Endothelial cell of umbilical vein (primary cell): Measurements from ENCODE around the gene C1orf198. TPM values are rescaled to one million over a fixed set of nuclear protein-coding genes. Genes with fewer than 3 reads are reported as not detected.

Experiments
- BruUV-seq: library from RNA; stranded (reverse); fragments of 400-500 nt; replicated peaks from 2 replicates; lab custom pipeline; 2021; lab: Mats Ljungman, UMichigan
- CTCF ChIA-PET: fragments of 300-600, 350-600 bp; sonication (Branson Sonifier 250); formaldehyde crosslinking; loops from one replicate; lab custom pipeline; 2021; ENCODE audit warnings: antibody characterized with exemption, inconsistent platforms; lab: Charles Lee
- POLR2A ChIA-PET: fragments of 300-600, 350-600 bp; sonication (Branson Sonifier 250); formaldehyde crosslinking; loops from one replicate; lab custom pipeline; 2021; ENCODE audit warnings: antibody characterized with exemption, inconsistent platforms; lab: Charles Lee
- DNase-seq: peaks from one replicate; pipeline ENCODE4 v3.0.0-alpha.2; 2011; ENCODE audit warnings: low read depth, low spot score
- FAIRE-seq: peaks from 2 replicates; lab custom pipeline; 2011; peaks lifted over from hg19 to GRCh38; lab: Jason Lieb, UNC
- H2AFZ ChIP-seq: 2 replicates; pipeline ENCODE4 v1.6.0; 2012; ENCODE audit warnings: low read depth, low read length, control low read depth, inconsistent platforms
- H3K27ac ChIP-seq: 2 replicates; pipeline ENCODE4 v1.5.1; 2011; ENCODE audit warnings: low read depth, mild to moderate bottlenecking, control low read depth, low read length, moderate library complexity; ENCODE audit not compliant: insufficient read depth
- H3K27me3 ChIP-seq, 2 experiments: 2 replicates each; pipeline versions ENCODE4 v1.6.0 to v1.6.1; 2011; ENCODE audit warnings: low read length in 2 of 2, mixed read lengths in 1 of 2; ENCODE audit not compliant: control insufficient read depth in 2 of 2, insufficient read depth in 2 of 2
- H3K36me3 ChIP-seq, 2 experiments: 2 replicates in 1 of 2; 3 replicates in 1 of 2; pipeline ENCODE4 v1.5.1; 2011; ENCODE audit warnings: low read length in 2 of 2, mild to moderate bottlenecking in 1 of 2, moderate library complexity in 1 of 2; ENCODE audit not compliant: control insufficient read depth in 2 of 2, insufficient read depth in 2 of 2; ENCODE audit errors: extremely low read depth in 1 of 2
- H3K4me1 ChIP-seq: 3 replicates; pipeline ENCODE4 v1.5.1; 2011; ENCODE audit warnings: mild to moderate bottlenecking, low read length; ENCODE audit not compliant: control insufficient read depth, insufficient read depth; ENCODE audit errors: extremely low read depth
- H3K4me2 ChIP-seq: 2 replicates; pipeline ENCODE4 v1.6.1; 2011; ENCODE audit warnings: low read length, control low read depth, mixed read lengths; ENCODE audit not compliant: insufficient read depth
- H3K4me3 ChIP-seq, 3 experiments: fragments of 200-600 bp in 1 of 3; sonication (generic), shearing (Covaris generic) in 1 of 3; replicated peaks in 1 of 3; 2 replicates each; pipeline ENCODE4 v1.5.1; 2011 to 2016; ENCODE audit warnings: control low read depth in 3 of 3, low read length in 3 of 3, mild to moderate bottlenecking in 2 of 3, inconsistent platforms in 1 of 3, low read depth in 1 of 3, moderate library complexity in 1 of 3; ENCODE audit not compliant: insufficient read depth in 1 of 3
- H3K79me2 ChIP-seq: 2 replicates; pipeline ENCODE4 v1.6.0; 2012; ENCODE audit warnings: low read length, inconsistent platforms; ENCODE audit not compliant: control insufficient read depth, insufficient read depth
- H3K9ac ChIP-seq: replicated peaks from 2 replicates; pipeline ENCODE3; 2011; ENCODE audit warnings: low read length, control low read depth; ENCODE audit not compliant: insufficient read depth; ENCODE audit errors: extremely low read depth
- H3K9me1 ChIP-seq: replicated peaks from 3 replicates; pipeline ENCODE4 v1.6.0; 2011; ENCODE audit warnings: mild to moderate bottlenecking, low read length; ENCODE audit not compliant: control insufficient read depth, insufficient read depth; ENCODE audit errors: extremely low read depth
- H3K9me3 ChIP-seq: replicated peaks from 2 replicates; pipeline ENCODE4 v1.5.1; 2012; ENCODE audit warnings: low read length, inconsistent platforms; ENCODE audit not compliant: control insufficient read depth, insufficient read depth
- H4K20me1 ChIP-seq: replicated peaks from 2 replicates; pipeline ENCODE3; 2011; ENCODE audit warnings: mild to moderate bottlenecking, low read length; ENCODE audit not compliant: control insufficient read depth, insufficient read depth; ENCODE audit errors: extremely low read depth
- CTCF ChIP-seq, 2 donors: IDR thresholded peaks; 1 replicate in 1 of 2; 2 replicates in 1 of 2; pipeline ENCODE4 v1.5.1; 2011; ENCODE audit warnings: low read length in 2 of 2, mild to moderate bottlenecking in 2 of 2, moderate library complexity in 2 of 2, control low read depth in 1 of 2, inconsistent platforms in 1 of 2, low read depth in 1 of 2; ENCODE audit not compliant: insufficient read depth in 1 of 2; ENCODE audit errors: extremely low read depth in 1 of 2
- EZH2 ChIP-seq: IDR thresholded peaks from 2 replicates; pipeline ENCODE4 v1.6.1; 2012; ENCODE audit warnings: borderline replicate concordance, low read depth, mild to moderate bottlenecking, moderate library complexity, low read length, inconsistent platforms; ENCODE audit not compliant: severe bottlenecking
- FOS ChIP-seq: IDR thresholded peaks from 2 replicates; pipeline ENCODE4 v1.6.1; 2011; ENCODE audit warnings: mild to moderate bottlenecking, low read length, moderate library complexity, borderline replicate concordance; ENCODE audit not compliant: insufficient read depth
- GATA2 ChIP-seq: IDR thresholded peaks from 2 replicates; pipeline ENCODE4 v1.7.0; 2011; ENCODE audit warnings: low read depth, mild to moderate bottlenecking, moderate library complexity, mixed read lengths, low read length; ENCODE audit not compliant: insufficient read length, insufficient read depth
- JUN ChIP-seq: IDR thresholded peaks from 2 replicates; pipeline ENCODE4 v1.6.1; 2011; ENCODE audit warnings: borderline replicate concordance, low read depth; ENCODE audit not compliant: insufficient read length, insufficient read depth
- MAX ChIP-seq: IDR thresholded peaks from 2 replicates; pipeline ENCODE4 v1.6.1; 2011; ENCODE audit not compliant: insufficient read depth, insufficient read length
- MYC ChIP-seq: IDR thresholded peaks from one replicate; pipeline ENCODE4 v1.6.1; 2011; ENCODE audit warnings: mild to moderate bottlenecking, low read depth, low read length
- POLR2A ChIP-seq: IDR thresholded peaks from 2 replicates; pipeline ENCODE4 v1.6.1; 2012; ENCODE audit warnings: low read depth, mild to moderate bottlenecking, control low read depth, low read length
- POLR2AphosphoS5 ChIP-seq: IDR thresholded peaks from 2 replicates; pipeline ENCODE4 v1.6.1; 2012; ENCODE audit warnings: low read depth, mild to moderate bottlenecking, control low read depth, low read length, moderate library complexity; ENCODE audit not compliant: insufficient read depth
- dilution Hi-C: fragments of 300-500 bp; cut with MboI; formaldehyde crosslinking; loops from one replicate; pipeline ENCODE4 v1.15.0; 2019; ENCODE audit warnings: low sequenced_read_pairs; ENCODE audit not compliant: extremely low pct_ligation_motif_present
- intact Hi-C: fragments of 100-400 bp; cut with micrococcal nuclease; formaldehyde crosslinking; loops from one replicate; pipeline ENCODE4 v1.10.0; 2022
- polyA plus RNA-seq, 4 experiments: library from polyadenylated mRNA; depleted of rRNA in 3 of 4; stranded (reverse) in 3 of 4; unstranded in 1 of 4; fragments of >200 nt; gene quantifications; 2 replicates each; pipeline versions ENCODE4 v1.2.1 to v1.2.3, GENCODE V29; 2011 to 2012; ENCODE audit warnings: missing spikeins in 1 of 4
- total RNA-seq: library from RNA; stranded (reverse); gene quantifications from 2 replicates; pipeline ENCODE4 v1.2.3, GENCODE V29; 2021

C1orf198 gene
- total and polyA plus RNA-seq, 2 donors (not counting 3 experiments of a cell fraction or from before 2014, with no cell fraction given): 21.2 to 29.2 TPM

GRCh38 chr1:230876660-230877059, 8.3 kb upstream of the C1orf198 start:
- Histone ChIP-seq H3K4me3 (no peak overlapping the region), H3K4me1 (no peaks in the 10 kb centered on the region), H3K79me2 (no peaks in the 10 kb centered on the region), H3K4me2 (no peak overlapping the region), H4K20me1 (no peaks in the 10 kb centered on the region), H3K27ac (no peak overlapping the region), H3K9me3 (no peaks in the 10 kb centered on the region), H2AFZ (no peak overlapping the region), H3K9me1 (no peaks in the 10 kb centered on the region), H3K36me3 (no peaks in the 10 kb centered on the region), H3K9ac (no peak overlapping the region), H3K27me3 (peaks cover 4 to 7% of the 10 kb centered on the region in 2 experiments)
- no TSS peak for BruUV-seq
- no peak for DNase-seq
- intact Hi-C loops: no loop called here
- dilution Hi-C loops: no loop called here
- POLR2A ChIA-PET: no interaction called here
- no peak for FAIRE-seq
- TF ChIP-seq MYC (no peak), EZH2 (no peak), FOS (no peak), POLR2A (no peak), MAX (no peak), JUN (no peak), POLR2AphosphoS5 (no peak), GATA2 (no peak), CTCF (IDR thresholded peaks at IDR 0.05; ENCODE audit: extremely low read depth in 1 of 2, insufficient read depth in 1 of 2, low read depth in 1 of 2, low read length in 2 of 2) (no peak)
- CTCF ChIA-PET: no interaction called here
